Gastroesophageal sphincter (tissue), 3 donors: ENCODE measurements around the gene NAPSA.

Experiments
- EP300 ChIP-seq: sonication (generic); formaldehyde crosslinking; IDR thresholded peaks from one replicate; pipeline ENCODE4 v1.6.1; 2017; ENCODE audit warnings: antibody characterized with exemption, mild to moderate bottlenecking
- POLR2A ChIP-seq, 2 donors: fragments of 450-650 bp; IDR thresholded peaks; one replicate each; pipeline ENCODE4 v1.6.1; 2017; ENCODE audit warnings: antibody characterized with exemption in 2 of 2, mild to moderate bottlenecking in 2 of 2, moderate library complexity in 1 of 2
- POLR2AphosphoS5 ChIP-seq: sonication (generic); formaldehyde crosslinking; IDR thresholded peaks from one replicate; pipeline ENCODE4 v1.6.1; 2017; ENCODE audit warnings: antibody characterized with exemption
- TF ChIP-seq, protein P1 (sequence below), 4 experiments: fragments of 200-600 bp in 2 of 4; fragments of 450-650 bp in 2 of 4; sonication (generic) in 1 of 4; IDR thresholded peaks; one replicate each; pipeline ENCODE4 v1.5.1; 2017 to 2019; ENCODE audit warnings: antibody characterized with exemption in 4 of 4, mild to moderate bottlenecking in 2 of 4, moderate library complexity in 2 of 4

DNA sequence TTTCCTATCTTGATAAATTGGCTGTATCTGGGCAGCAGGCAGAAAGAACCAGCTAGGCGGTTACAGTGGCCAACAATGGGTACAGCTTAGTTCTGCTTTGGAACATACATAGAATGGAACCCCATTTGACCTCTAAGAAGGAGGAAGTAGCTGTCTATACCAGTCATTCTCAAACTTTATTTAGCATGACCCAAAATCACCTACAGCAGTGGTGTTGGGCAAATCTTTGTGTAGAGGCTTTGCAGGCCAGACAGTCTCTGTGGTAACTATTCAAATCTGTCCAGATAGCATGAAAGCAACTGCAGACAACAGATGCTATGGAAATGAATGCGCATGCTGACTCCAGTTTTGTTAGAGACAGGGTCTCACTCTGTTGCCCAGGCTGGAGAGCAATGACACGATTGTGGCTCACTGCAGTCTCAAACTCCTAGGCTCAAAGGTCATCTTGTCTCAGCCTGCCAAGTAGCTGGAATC lies 24.3 kb downstream of the NAPSA start:
- TF ChIP-seq POLR2A (IDR thresholded peaks at IDR 0.05) (no peak), POLR2AphosphoS5 (no peak), EP300 (no peak)
- TF ChIP-seq, protein P1, sequence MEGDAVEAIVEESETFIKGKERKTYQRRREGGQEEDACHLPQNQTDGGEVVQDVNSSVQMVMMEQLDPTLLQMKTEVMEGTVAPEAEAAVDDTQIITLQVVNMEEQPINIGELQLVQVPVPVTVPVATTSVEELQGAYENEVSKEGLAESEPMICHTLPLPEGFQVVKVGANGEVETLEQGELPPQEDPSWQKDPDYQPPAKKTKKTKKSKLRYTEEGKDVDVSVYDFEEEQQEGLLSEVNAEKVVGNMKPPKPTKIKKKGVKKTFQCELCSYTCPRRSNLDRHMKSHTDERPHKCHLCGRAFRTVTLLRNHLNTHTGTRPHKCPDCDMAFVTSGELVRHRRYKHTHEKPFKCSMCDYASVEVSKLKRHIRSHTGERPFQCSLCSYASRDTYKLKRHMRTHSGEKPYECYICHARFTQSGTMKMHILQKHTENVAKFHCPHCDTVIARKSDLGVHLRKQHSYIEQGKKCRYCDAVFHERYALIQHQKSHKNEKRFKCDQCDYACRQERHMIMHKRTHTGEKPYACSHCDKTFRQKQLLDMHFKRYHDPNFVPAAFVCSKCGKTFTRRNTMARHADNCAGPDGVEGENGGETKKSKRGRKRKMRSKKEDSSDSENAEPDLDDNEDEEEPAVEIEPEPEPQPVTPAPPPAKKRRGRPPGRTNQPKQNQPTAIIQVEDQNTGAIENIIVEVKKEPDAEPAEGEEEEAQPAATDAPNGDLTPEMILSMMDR (IDR thresholded peaks at IDR 0.05), result no peak
